Neutrophil (primary cell): Measurements from ENCODE around the gene GADD45G.

ENCODE experiments used
- H3K27ac ChIP-seq: fragments of 200-600 bp; sonication (generic); 2 replicates; pipeline ENCODE4 v1.5.1; 2016; ENCODE audit warnings: mild to moderate bottlenecking, moderate library complexity
- H3K27me3 ChIP-seq: fragments of 200-600 bp; sonication (generic); 2 replicates; pipeline ENCODE4 v1.6.0; 2016; ENCODE audit warnings: mild to moderate bottlenecking
- H3K36me3 ChIP-seq: fragments of 200-600 bp; sonication (generic); 2 replicates; pipeline ENCODE4 v1.5.1; 2017
- H3K4me1 ChIP-seq, 2 experiments: fragments of 200-600 bp in 1 of 2; sonication (generic) in 1 of 2; 1 replicate in 1 of 2; 2 replicates in 1 of 2; pipeline versions ENCODE4 v1.5.1 to v1.6.1; 2013 to 2016; ENCODE audit warnings: low read depth in 1 of 2, low read length in 1 of 2, mild to moderate bottlenecking in 1 of 2, moderate library complexity in 1 of 2; ENCODE audit not compliant: control insufficient read depth in 1 of 2, insufficient read depth in 1 of 2
- H3K4me3 ChIP-seq, 2 experiments: fragments of 200-600 bp in 1 of 2; sonication (generic) in 1 of 2; 1 replicate in 1 of 2; 2 replicates in 1 of 2; pipeline ENCODE4 v1.5.1; 2013 to 2016; ENCODE audit warnings: low read depth in 1 of 2, low read length in 1 of 2, mild to moderate bottlenecking in 1 of 2, moderate library complexity in 1 of 2
- H3K9me3 ChIP-seq: fragments of 200-600 bp; sonication (generic); 2 replicates; pipeline ENCODE4 v1.5.1; 2016
- CTCF ChIP-seq: fragments of 200-600 bp; sonication (generic); IDR thresholded peaks from 2 replicates; pipeline ENCODE4 v1.5.1; 2016; ENCODE audit warnings: antibody characterized with exemption

Gene GADD45G

GRCh38 chr9:89621031-89621430, 16.2 kb downstream of the GADD45G start:
- Histone ChIP-seq H3K36me3 (no peaks in the 10 kb centered on the region), H3K4me1 (peaks cover 30 to 31% of the 10 kb centered on the region in 2 experiments), H3K27me3 (no peaks in the 10 kb centered on the region), H3K9me3 (no peaks in the 10 kb centered on the region), H3K27ac (no peak overlapping the region), H3K4me3 (no peak overlapping the region)
- no peak for TF ChIP-seq CTCF

- H3K4me1 ChIP-seq: peaks cover 36 to 38% of the 10 kb centered on the region in 2 experiments
- no peak overlapping the region for H3K4me3 ChIP-seq
- H3K27ac ChIP-seq: no peak overlapping the region
- no peaks in the 10 kb centered on the region for H3K9me3 ChIP-seq
- H3K36me3 ChIP-seq: no peaks in the 10 kb centered on the region
- TF ChIP-seq CTCF: no peak
- no peaks in the 10 kb centered on the region for H3K27me3 ChIP-seq
Measured at GRCh38 chr9:89621676-89622075, 16.9 kb downstream of the GADD45G start.

GRCh38 chr9:89622933-89623861, 18.4 kb downstream of the GADD45G start:
- peak overlapping the region; percentile 60 for H3K27ac ChIP-seq
- H3K36me3 ChIP-seq: no peaks in the 10 kb centered on the region
- H3K27me3 ChIP-seq: no peaks in the 10 kb centered on the region
- H3K4me3 ChIP-seq: peak overlapping the region in 1 of 2 experiments; percentile 25
- H3K4me1 ChIP-seq: peaks cover 51 to 53% of the 10 kb centered on the region in 2 experiments
- TF ChIP-seq CTCF: no peak
- H3K9me3 ChIP-seq: no peaks in the 10 kb centered on the region

GRCh38 chr9:89623925-89624420, 19.2 kb downstream of the GADD45G start:
- no peaks in the 10 kb centered on the region for H3K9me3 ChIP-seq
- TF ChIP-seq CTCF: peak; percentile 57
- peak overlapping the region; percentile 60 for H3K27ac ChIP-seq
- H3K27me3 ChIP-seq: no peaks in the 10 kb centered on the region
- no peaks in the 10 kb centered on the region for H3K36me3 ChIP-seq
- H3K4me3 ChIP-seq: peak overlapping the region in 1 of 2 experiments; percentile 25
- H3K4me1 ChIP-seq: peaks cover 59 to 61% of the 10 kb centered on the region in 2 experiments

- Histone ChIP-seq H3K27me3 (no peaks in the 10 kb centered on the region), H3K4me1 (peaks cover 76 to 79% of the 10 kb centered on the region in 2 experiments), H3K4me3 (no peak overlapping the region), H3K9me3 (no peaks in the 10 kb centered on the region), H3K27ac (no peak overlapping the region), H3K36me3 (no peaks in the 10 kb centered on the region)
- TF ChIP-seq CTCF: no peak
Measured at GRCh38 chr9:89625721-89626687, 21.2 kb downstream of the GADD45G start.
